OCI-LY3 (cell line): ENCODE measurements around the gene PTPN5.

ENCODE experiments used
- H2AFZ ChIP-seq: fragments of 200-600, 300-600 bp; shearing (Covaris generic); 2 replicates; pipeline ENCODE4 v1.6.0; 2014; ENCODE audit warnings: antibody characterized with exemption, low read depth, low read length
- H3K27ac ChIP-seq: fragments of 200-600, 300-600 bp; sonication (generic); 2 replicates; pipeline ENCODE4 v1.5.1; 2014; ENCODE audit warnings: mild to moderate bottlenecking, low read length, moderate library complexity, mixed read lengths
- H3K27me3 ChIP-seq: fragments of 200-600, 300-600 bp; sonication (generic); 2 replicates; pipeline ENCODE4 v1.6.1; 2014; ENCODE audit warnings: low read depth, low read length, mixed read lengths
- H3K36me3 ChIP-seq: fragments of 200-600, 300-600 bp; sonication (generic); replicated peaks from 2 replicates; pipeline ENCODE3; 2014; ENCODE audit warnings: low read depth, low read length, mixed read lengths
- H3K4me1 ChIP-seq: fragments of 300-600, 200-600 bp; sonication (generic); 2 replicates; pipeline ENCODE4 v1.6.1; 2014; ENCODE audit warnings: low read length, mixed read lengths
- H3K4me2 ChIP-seq: fragments of 200-600, 300-600 bp; sonication (generic); 2 replicates; pipeline ENCODE4 v1.6.1; 2014; ENCODE audit warnings: low read length, mixed read lengths
- H3K4me3 ChIP-seq: fragments of 300-600, 200-600 bp; sonication (generic); 2 replicates; pipeline ENCODE4 v1.5.1; 2014; ENCODE audit warnings: antibody characterized with exemption, mild to moderate bottlenecking, low read length, moderate library complexity
- H3K79me2 ChIP-seq: fragments of 300-600, 200-600 bp; shearing (Covaris generic); 2 replicates; pipeline ENCODE4 v1.6.1; 2014; ENCODE audit warnings: mild to moderate bottlenecking, low read length, mixed read lengths
- H3K9ac ChIP-seq: fragments of 300-600, 200-600 bp; shearing (Covaris generic); 2 replicates; pipeline ENCODE4 v1.6.0; 2014; ENCODE audit warnings: mild to moderate bottlenecking, low read length, moderate library complexity
- H3K9me3 ChIP-seq: fragments of 200-600, 300-600 bp; shearing (Covaris generic); 2 replicates; pipeline ENCODE4 v1.6.1; 2014; ENCODE audit warnings: low read length, mixed read lengths; ENCODE audit not compliant: insufficient read depth
- H4K20me1 ChIP-seq: fragments of 200-600, 300-600 bp; sonication (generic); 2 replicates; pipeline ENCODE4 v1.6.1; 2016; ENCODE audit warnings: low read length, mixed read lengths; ENCODE audit not compliant: insufficient read depth
- EZH2phosphoT487 ChIP-seq: fragments of 200-600 bp; shearing (Covaris generic); IDR thresholded peaks from 2 replicates; pipeline ENCODE4 v1.6.1; 2018; ENCODE audit warnings: antibody characterized with exemption, mixed run types, low read depth
- TF ChIP-seq, protein P1 (sequence below): fragments of 200-600, 300-600 bp; sonication (generic); IDR thresholded peaks from 2 replicates; pipeline ENCODE4 v1.5.1; 2014; ENCODE audit warnings: antibody characterized with exemption, low read length, low read depth

Gene PTPN5

DNA sequence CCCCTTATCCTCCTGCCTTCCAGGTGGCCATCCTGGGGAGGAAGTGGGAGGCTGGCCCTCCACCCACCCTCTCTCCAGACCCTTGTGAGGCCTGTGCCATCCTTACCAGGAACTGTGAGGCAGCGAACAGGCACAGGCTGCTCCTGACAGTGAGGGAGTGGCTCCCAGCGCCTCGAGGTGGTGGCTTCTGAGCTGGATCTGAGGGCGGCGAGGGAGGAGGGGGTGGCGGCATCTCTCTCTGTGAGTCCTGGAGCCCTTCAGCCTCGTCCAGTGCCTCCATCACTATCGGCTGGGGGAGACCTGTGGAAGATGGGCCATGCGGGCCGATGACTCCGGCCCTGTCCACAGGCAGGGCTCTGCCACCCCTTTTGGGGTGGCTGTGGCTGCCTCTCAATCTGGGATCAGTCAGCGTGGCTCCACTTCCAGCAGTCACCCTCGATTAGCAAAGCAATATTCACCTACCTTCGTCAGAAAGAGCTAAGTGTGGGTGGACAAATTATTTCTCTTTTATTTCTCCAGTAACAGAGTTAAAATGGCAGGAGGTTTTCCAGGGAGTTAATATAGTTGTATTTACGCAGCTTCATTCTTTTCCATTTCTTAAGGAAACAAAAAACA is 47.6 kb downstream of the PTPN5 start:
- H3K4me2 ChIP-seq: no peak overlapping the region
- no peak overlapping the region for H3K27ac ChIP-seq
- TF ChIP-seq EZH2phosphoT487: no peak
- TF ChIP-seq, protein P1, sequence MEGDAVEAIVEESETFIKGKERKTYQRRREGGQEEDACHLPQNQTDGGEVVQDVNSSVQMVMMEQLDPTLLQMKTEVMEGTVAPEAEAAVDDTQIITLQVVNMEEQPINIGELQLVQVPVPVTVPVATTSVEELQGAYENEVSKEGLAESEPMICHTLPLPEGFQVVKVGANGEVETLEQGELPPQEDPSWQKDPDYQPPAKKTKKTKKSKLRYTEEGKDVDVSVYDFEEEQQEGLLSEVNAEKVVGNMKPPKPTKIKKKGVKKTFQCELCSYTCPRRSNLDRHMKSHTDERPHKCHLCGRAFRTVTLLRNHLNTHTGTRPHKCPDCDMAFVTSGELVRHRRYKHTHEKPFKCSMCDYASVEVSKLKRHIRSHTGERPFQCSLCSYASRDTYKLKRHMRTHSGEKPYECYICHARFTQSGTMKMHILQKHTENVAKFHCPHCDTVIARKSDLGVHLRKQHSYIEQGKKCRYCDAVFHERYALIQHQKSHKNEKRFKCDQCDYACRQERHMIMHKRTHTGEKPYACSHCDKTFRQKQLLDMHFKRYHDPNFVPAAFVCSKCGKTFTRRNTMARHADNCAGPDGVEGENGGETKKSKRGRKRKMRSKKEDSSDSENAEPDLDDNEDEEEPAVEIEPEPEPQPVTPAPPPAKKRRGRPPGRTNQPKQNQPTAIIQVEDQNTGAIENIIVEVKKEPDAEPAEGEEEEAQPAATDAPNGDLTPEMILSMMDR: no peak
- H4K20me1 ChIP-seq: no peaks in the 10 kb centered on the region
- no peak overlapping the region for H3K9ac ChIP-seq
- no peaks in the 10 kb centered on the region for H3K9me3 ChIP-seq
- peaks cover 16% of the 10 kb centered on the region for H3K27me3 ChIP-seq
- H3K36me3 ChIP-seq: no peaks in the 10 kb centered on the region
- no peak overlapping the region for H3K4me3 ChIP-seq
- no peaks in the 10 kb centered on the region for H3K79me2 ChIP-seq
- H3K4me1 ChIP-seq: no peaks in the 10 kb centered on the region
- no peak overlapping the region for H2AFZ ChIP-seq

DNA sequence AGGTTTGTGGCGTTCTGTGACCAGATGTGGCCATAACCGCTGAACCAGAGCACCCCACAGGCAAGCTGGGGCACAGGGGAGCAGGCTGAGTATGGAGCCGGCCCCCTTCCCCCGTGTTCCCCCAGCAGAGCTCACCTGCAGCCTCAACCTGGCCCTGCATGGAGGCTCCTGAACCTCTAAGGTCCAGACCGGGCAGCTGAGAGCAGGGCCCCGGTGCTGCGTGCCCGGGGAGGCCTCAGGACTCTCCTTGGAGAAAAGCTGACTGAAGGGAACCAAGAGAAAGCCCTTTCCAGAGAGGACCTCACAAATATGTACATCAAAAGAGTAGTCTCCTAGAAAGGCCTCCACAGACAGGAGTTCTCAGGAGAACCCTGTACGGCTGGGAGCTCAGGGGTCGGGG is 48.2 kb downstream of the PTPN5 start:
- Histone ChIP-seq H3K79me2 (no peaks in the 10 kb centered on the region), H3K4me1 (no peaks in the 10 kb centered on the region), H3K9me3 (no peaks in the 10 kb centered on the region), H4K20me1 (no peaks in the 10 kb centered on the region), H3K9ac (no peak overlapping the region), H3K27me3 (peaks cover 13% of the 10 kb centered on the region), H3K4me3 (no peak overlapping the region), H2AFZ (no peak overlapping the region), H3K27ac (no peak overlapping the region), H3K36me3 (no peaks in the 10 kb centered on the region), H3K4me2 (no peak overlapping the region)
- TF ChIP-seq, protein P1: no peak
- no peak for TF ChIP-seq EZH2phosphoT487

DNA sequence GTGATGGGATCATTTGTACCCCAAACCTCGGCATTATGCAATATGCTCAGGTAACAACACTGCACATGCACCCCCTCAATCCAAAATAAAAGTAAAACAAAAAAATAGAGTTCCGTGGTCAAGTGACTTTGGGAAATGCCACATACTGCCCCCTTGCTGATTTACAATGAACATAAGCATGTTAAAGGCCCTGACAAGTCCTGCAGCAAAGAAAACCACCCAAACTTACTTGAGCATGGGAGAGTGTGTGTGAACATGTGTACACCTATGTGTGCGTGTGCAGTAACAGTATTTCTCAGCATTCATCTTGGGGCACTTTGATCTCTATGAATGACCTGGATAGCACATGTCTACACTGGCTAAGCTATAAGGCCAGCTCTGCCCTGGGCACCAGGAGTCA is 49.8 kb downstream of the PTPN5 start:
- peaks cover 10% of the 10 kb centered on the region for H3K27me3 ChIP-seq
- no peaks in the 10 kb centered on the region for H3K9me3 ChIP-seq
- H3K27ac ChIP-seq: no peak overlapping the region
- no peaks in the 10 kb centered on the region for H4K20me1 ChIP-seq
- no peak overlapping the region for H3K4me3 ChIP-seq
- no peaks in the 10 kb centered on the region for H3K36me3 ChIP-seq
- H3K4me2 ChIP-seq: no peak overlapping the region
- H3K4me1 ChIP-seq: no peaks in the 10 kb centered on the region
- TF ChIP-seq, protein P1: peak; percentile 40; the same call in 1 of the 2 replicates
- TF ChIP-seq EZH2phosphoT487: no peak
- no peaks in the 10 kb centered on the region for H3K79me2 ChIP-seq
- no peak overlapping the region; the same call in 1 of the 2 replicates for H2AFZ ChIP-seq
- no peak overlapping the region for H3K9ac ChIP-seq

DNA sequence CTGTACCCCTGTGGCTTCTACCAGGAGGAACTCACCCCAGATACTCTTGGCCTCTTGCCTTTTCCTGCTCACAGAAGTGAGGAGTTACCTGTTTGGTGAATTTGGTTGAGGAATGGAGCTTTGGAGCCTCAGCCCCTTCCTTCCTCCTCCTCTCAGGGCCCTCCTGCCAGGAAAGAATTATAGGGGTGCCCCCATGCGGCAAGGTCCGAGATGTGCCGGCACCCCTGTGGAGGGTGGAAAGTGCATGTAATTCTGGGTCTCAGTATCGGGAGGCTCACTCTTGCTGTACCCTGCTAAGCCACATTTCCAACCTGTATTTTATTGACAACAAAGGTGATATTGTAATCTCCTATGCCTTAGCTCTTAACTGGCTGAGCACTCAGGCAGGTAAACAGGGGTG is 51.9 kb downstream of the PTPN5 start:
- H3K36me3 ChIP-seq: no peaks in the 10 kb centered on the region
- no peak overlapping the region for H3K4me2 ChIP-seq
- H3K4me3 ChIP-seq: no peak overlapping the region
- H2AFZ ChIP-seq: no peak overlapping the region
- no peak for TF ChIP-seq EZH2phosphoT487
- TF ChIP-seq, protein P1: peak; percentile 31; the same call in 1 of the 2 replicates
- H3K79me2 ChIP-seq: no peaks in the 10 kb centered on the region
- H3K9me3 ChIP-seq: no peaks in the 10 kb centered on the region
- no peak overlapping the region for H3K9ac ChIP-seq
- H3K27me3 ChIP-seq: peaks cover 24% of the 10 kb centered on the region
- H3K27ac ChIP-seq: no peak overlapping the region
- H3K4me1 ChIP-seq: no peaks in the 10 kb centered on the region
- H4K20me1 ChIP-seq: no peaks in the 10 kb centered on the region
